Measurements from ENCODE around the gene EVA1A. TPM values are rescaled to one million over a fixed set of nuclear protein-coding genes. Genes with fewer than 3 reads are reported as not detected.

EVA1A gene
- polyA plus RNA-seq, 3 donors = 12.2 to 17.6 (median 16.0) TPM

DNA sequence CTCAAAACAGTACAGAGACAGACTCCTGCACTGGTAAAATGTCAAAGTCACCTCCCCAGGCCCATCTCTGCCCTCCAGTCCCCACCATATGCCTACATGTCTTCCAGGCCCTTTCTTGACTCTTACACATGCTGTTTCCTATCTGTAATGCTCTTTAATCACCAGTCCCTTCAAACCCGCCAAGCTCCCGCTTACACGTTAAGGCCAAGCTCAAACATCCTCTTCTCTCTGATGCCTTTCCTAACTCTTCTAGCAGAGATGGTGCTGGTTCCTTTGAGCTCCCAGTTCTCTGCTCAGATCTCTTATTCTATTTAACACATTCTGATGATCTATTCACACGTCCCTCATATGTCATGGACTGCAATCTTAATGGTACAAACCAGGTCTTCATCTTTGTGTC is 5.0 kb downstream of the EVA1A start:
- DNase-seq (ENCODE audit: extremely low read depth in 1 of 11, low read depth in 9 of 11, low spot score in 4 of 11) = no peak

GRCh38 chr2:75553935-75554531 is 6.7 kb downstream of the EVA1A start:
- DNase-seq (ENCODE audit: extremely low read depth in 1 of 11, low read depth in 9 of 11, low spot score in 4 of 11) = peak in 2 of 11 donors; percentile 37 to 42

DNA sequence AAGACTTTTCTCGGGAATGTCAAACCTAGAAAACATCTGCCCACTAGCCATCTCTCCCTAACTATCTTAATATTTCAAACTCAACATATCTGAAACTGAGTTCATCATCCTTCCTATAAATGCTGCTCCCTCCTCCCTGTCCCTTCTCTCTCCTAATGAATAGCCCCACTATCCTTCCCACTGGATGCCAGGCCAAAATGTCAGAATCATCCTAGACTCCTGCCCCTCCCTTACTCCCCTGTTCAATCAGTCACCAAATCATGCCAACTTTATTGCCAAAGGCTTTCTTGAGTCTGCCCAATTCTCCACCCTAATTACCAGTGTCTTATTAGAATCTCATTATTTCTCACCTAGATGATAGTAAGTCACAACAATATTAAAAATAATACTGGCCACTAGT is 8.5 kb downstream of the EVA1A start:
- DNase-seq (ENCODE audit: extremely low read depth in 1 of 11, low read depth in 9 of 11, low spot score in 4 of 11) = no peak

DNA sequence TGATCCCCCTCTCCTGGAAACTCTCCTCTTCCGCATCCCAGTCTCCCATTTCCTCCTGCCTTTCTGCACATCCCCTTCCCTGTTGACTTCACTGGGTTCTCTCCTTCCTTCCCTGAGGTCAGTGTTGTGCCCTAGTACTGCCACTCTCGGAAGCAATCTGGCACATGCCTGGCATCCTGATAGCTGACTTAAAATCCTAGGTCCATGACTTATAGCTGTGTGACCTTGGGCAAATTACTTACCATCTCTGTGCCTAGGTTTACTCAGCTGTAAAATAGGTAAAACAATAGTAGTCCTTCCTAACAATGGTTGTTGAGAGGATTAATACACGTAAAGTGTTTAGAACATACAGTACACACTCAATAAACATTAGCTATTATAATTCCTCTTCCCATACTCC is 9.3 kb downstream of the EVA1A start:
- DNase-seq (ENCODE audit: extremely low read depth in 1 of 11, low read depth in 9 of 11, low spot score in 4 of 11) = no peak

DNA sequence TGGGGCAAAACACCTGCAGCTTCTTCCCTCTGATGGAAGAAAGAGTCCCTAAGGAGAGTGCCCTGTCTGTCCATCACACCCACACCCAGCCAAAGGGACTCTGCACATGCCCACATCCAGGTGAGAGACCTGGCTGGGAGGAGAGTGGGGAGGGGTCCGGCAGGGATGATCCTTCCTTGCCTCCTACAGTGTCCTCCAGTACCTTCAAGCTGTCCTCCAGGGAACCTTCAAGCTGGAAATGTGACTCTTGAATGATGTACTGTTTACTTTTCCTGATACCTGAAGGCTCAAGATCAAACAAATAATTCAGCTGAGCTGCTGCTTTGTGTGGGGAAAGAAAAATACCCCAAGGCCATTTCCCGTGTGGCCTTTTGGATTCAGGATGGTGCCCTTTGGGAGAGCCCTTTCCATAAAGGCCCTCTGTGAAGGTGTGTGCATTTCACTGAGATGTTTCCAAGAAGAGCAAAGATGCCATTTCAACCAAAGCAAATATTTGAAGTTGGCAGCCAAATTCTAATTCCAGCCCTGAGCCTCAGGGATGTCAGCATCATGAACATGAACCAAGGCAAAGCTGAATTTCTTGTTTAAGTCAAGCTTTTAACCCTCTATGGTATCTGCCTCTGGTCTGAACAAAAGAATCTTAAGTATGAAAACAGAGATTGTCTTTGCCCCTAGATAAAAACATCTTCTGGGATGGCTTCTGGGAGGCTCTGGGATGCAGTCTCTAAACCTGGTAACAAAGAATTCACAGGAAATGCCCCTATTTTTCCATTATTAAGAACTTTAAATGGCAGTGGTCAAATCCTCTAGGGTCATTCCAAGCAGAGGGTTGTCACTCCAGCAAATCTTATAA is 11.1 kb downstream of the EVA1A start:
- DNase-seq (ENCODE audit: extremely low read depth in 1 of 11, low read depth in 9 of 11, low spot score in 4 of 11) = no peak

DNA sequence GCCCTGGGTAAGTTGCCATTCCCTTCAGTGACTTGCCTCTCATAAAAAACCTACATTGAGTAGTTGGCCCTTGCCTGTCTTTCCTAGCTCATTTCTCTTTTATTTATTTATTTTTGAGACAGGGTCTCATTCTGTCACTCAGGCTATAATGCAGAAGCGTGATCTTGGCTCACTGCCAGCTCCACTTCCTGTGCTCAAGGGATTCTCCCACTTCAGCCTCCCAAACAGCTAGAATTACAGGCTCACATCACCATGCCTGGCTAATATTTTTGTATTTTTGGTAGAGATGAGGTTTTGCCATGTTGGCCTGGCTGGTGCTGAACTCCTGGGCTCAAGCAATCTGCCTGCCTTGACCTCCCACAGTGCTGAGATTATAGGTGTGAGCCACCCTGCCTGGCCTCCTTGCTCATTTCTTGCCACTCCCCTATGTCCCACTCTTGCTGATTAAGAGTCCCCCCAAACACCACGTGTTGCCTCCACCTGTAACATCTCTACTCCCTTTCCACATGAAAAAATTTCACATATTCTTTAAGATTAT is 12.6 kb downstream of the EVA1A start:
- DNase-seq (ENCODE audit: extremely low read depth in 1 of 11, low read depth in 9 of 11, low spot score in 4 of 11) = no peak

- DNase-seq (ENCODE audit: extremely low read depth in 1 of 11, low read depth in 9 of 11, low spot score in 4 of 11) = no peak
These were observed 13.2 kb downstream of the EVA1A start for GRCh38 chr2:75547345-75548035.

- DNase-seq (ENCODE audit: extremely low read depth in 1 of 11, low read depth in 9 of 11, low spot score in 4 of 11) = no peak
These were observed 14.8 kb downstream of the EVA1A start for GRCh38 chr2:75545922-75546321.

DNA sequence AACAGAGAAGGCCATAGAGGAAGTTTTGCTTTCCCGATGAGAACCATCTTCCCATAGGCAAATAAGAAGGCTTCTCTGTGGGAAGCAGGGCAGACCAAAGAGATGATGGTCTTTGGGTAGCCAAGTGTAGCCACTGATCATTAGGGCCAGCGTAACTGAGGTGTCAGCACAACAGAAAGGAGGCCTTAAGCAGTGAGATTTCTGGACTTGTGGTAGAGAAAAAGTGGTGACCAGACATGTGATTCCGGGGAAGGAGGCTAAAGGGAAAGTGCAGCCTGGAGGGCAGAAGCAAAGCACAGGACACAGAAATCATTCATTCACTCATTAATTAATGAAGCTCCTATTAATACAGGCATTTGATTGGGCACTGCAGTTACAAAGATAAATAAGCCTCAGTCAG is 15.4 kb downstream of the EVA1A start:
- DNase-seq (ENCODE audit: extremely low read depth in 1 of 11, low read depth in 9 of 11, low spot score in 4 of 11) = no peak

- DNase-seq (ENCODE audit: extremely low read depth in 1 of 11, low read depth in 9 of 11, low spot score in 4 of 11) = no peak
These were observed 17.3 kb downstream of the EVA1A start for GRCh38 chr2:75543446-75543845.

DNA sequence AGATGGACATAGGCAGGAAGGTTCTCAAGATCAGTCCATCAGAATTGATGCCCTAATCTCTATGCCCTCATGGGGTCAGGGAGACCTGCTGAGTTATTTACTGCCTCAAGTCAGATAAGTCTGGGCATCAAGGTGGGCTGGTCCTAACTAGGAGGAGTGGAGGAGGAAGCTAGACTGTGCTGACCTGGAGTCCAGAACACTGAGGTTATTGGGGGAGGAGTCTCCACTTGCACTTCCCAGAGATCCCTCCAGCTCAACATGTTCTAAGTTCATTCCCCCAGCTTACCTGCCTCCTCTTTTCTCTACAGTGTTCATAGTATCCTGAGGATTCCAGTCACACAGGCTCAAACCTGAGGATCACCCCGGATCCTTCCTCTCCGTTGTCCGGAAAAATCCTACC is 19.3 kb downstream of the EVA1A start:
- DNase-seq (ENCODE audit: extremely low read depth in 1 of 11, low read depth in 9 of 11, low spot score in 4 of 11) = no peak

DNA sequence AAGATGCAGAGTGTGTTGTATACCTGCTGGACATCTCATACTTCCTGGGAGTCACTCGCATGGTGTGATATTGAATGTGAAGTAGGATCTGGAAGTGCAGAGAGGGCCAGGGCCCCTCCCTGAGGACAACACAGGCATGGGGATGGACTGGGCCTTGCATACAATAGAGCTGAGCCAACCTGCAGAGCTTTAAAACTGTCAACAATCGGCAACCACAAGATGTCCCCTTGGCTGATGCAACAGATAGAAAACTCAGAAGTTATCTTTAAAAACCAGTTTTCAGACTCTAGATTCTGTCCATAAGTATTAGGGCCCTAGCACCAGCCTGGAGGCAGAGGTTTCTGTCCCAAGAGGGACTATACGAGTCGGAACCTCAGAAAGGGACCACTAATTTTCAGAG is 19.7 kb downstream of the EVA1A start:
- no peak for DNase-seq (ENCODE audit: extremely low read depth in 1 of 11, low read depth in 9 of 11, low spot score in 4 of 11)

GRCh38 chr2:75539955-75540716 is 20.6 kb downstream of the EVA1A start:
- peak in 3 of 11 donors; percentile 22 to 49 (median 39) for DNase-seq (ENCODE audit: extremely low read depth in 1 of 11, low read depth in 9 of 11, low spot score in 4 of 11)

GRCh38 chr2:75538521-75539490 is 21.9 kb downstream of the EVA1A start:
- no peak for DNase-seq (ENCODE audit: extremely low read depth in 1 of 11, low read depth in 9 of 11, low spot score in 4 of 11)

DNA sequence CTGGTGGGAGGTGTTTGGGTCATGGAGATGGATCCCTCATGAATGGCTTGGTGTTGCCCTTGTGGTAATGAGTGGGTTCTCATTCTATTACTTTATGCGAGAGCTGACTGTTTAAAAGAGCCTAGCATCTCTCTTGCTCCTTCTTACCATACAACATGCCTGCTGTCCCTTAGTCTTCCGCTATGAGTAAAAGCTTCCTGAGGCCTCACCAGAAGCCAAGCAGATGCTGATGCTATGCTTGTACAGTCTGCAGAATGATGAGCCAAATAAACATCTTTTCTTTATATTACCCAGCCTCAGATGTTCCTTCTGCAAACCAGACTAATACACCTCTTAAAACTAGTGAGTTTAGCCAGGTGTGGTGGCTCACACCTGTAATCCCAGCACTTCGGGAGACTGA is 23.1 kb downstream of the EVA1A start:
- DNase-seq (ENCODE audit: extremely low read depth in 1 of 11, low read depth in 9 of 11, low spot score in 4 of 11) = no peak

DNA sequence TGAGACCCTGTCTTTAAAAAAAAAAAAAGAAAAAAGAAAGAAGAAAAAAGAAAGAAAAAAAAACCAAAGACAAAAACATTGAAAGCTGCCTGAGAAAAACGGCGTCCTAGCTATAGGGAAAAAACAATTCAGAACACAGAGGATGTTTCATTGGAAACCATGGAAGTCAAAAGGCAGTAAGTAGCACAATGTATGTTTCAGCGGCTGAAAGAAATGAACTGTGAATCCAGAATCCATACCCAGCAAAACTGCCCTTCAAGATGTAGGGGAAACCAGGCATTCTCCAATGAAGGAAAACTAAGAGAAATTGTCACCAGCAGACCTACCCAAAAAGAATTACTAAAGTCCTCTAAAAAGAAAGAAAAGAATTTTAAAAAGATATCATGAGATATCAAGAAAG is 27.6 kb downstream of the EVA1A start:
- DNase-seq (ENCODE audit: extremely low read depth in 1 of 11, low read depth in 9 of 11, low spot score in 4 of 11) = no peak

DNA sequence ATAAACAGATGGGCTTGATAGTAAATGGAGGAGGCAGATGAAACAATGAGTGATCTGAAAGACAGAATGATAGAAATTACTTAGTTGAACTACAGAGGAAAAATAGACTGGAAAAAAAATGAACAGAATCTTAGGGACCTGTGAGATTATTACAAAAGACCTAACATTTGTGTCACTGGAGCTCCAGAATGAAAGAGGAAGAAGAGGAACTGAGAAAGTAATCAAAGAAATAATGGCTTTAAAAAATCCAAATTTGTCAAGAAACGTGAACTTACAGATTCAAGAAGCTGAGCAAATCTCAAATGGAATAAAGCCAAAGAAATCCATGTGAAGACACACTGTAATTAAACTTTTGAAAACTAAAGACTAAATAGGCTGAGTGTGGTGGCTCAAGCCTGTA is 28.3 kb downstream of the EVA1A start:
- no peak for DNase-seq (ENCODE audit: extremely low read depth in 1 of 11, low read depth in 9 of 11, low spot score in 4 of 11)

Data from renal cortex interstitium (tissue), 11 donors.